HCT116 (cell line): ENCODE measurements around the gene HIVEP3. TPM values are rescaled to one million over a fixed set of nuclear protein-coding genes. Genes with fewer than 3 reads are reported as not detected.

Source experiments
- ATAC-seq: fragments of 200-7000 bp; cut with Tn5 transposase; 2 replicates; pipeline ENCODE4 v1.9.1; 2020; ENCODE audit warnings: mild to moderate bottlenecking, moderate library complexity
- BruUV-seq: library from RNA; stranded (reverse); fragments of 400-500 nt; replicated peaks from 2 replicates; lab custom pipeline; 2021; lab: Mats Ljungman, UMichigan
- CTCF ChIA-PET: fragments of 300-600 bp; sonication (Branson Sonifier 250); formaldehyde crosslinking; loops from one replicate; lab custom pipeline; 2021; ENCODE audit warnings: antibody characterized with exemption; lab: Charles Lee
- POLR2A ChIA-PET: fragments of 300-600, 350-600 bp; sonication (Branson Sonifier 250); formaldehyde crosslinking; loops from one replicate; lab custom pipeline; 2021; ENCODE audit warnings: antibody characterized with exemption; lab: Charles Lee
- RAD21 ChIA-PET, 2 experiments: fragments of 300-600 bp; sonication (Branson Sonifier 250); formaldehyde crosslinking; loops; one replicate each; lab custom pipeline; 2023; ENCODE audit warnings: low total read pairs in 2 of 2; ENCODE audit not compliant: uncharacterized antibody in 2 of 2, unreplicated experiment in 2 of 2, low non-redundant PET in 1 of 2; lab: Charles Lee
- DNase-seq: peaks from one replicate; pipeline ENCODE4 v3.0.0-alpha.2; 2010; ENCODE audit warnings: low read depth, low spot score
- H2AFZ ChIP-seq: fragments of 200-600 bp; shearing (Covaris generic), sonication (generic); 2 replicates; pipeline ENCODE4 v1.6.1; 2017; ENCODE audit warnings: low read depth, mixed run types, mixed read lengths, antibody characterized with exemption, low read length; ENCODE audit not compliant: poor library complexity, severe bottlenecking
- H3K27ac ChIP-seq: 2 replicates; pipeline ENCODE4 v1.5.1; 2012; ENCODE audit warnings: low read depth, low read length
- H3K27me3 ChIP-seq: fragments of 200-600 bp; sonication (generic); 2 replicates; pipeline ENCODE4 v1.6.1; 2016; ENCODE audit warnings: mixed run types, low read length, mixed read lengths; ENCODE audit not compliant: insufficient read depth
- H3K36me3 ChIP-seq, 2 experiments: fragments of 200-500 bp in 1 of 2; fragments of 200-600 bp in 1 of 2; sonication (Bioruptor generic) in 1 of 2; sonication (generic) in 1 of 2; 2 replicates each; pipeline versions ENCODE4 v1.5.1 to v1.6.1; 2014 to 2016; ENCODE audit warnings: low read length in 2 of 2, inconsistent platforms in 1 of 2, mixed read lengths in 1 of 2, mixed run types in 1 of 2; ENCODE audit not compliant: insufficient read depth in 2 of 2, control insufficient read depth in 1 of 2
- H3K4me1 ChIP-seq, 2 experiments: fragments of 200-600 bp in 1 of 2; sonication (generic) in 1 of 2; 2 replicates each; pipeline versions ENCODE4 v1.5.1 to v1.6.1; 2012 to 2017; ENCODE audit warnings: low read length in 2 of 2, inconsistent platforms in 1 of 2, mild to moderate bottlenecking in 1 of 2, mixed read lengths in 1 of 2, mixed run types in 1 of 2, moderate library complexity in 1 of 2; ENCODE audit not compliant: insufficient read depth in 2 of 2, control insufficient read depth in 1 of 2
- H3K4me2 ChIP-seq: fragments of 200-600 bp; sonication (generic); 2 replicates; pipeline ENCODE4 v1.6.1; 2017; ENCODE audit warnings: mixed run types, low read length, mixed read lengths
- H3K4me3 ChIP-seq, 2 experiments: fragments of 200-600 bp in 1 of 2; sonication (generic) in 1 of 2; replicated peaks in 1 of 2; 2 replicates each; pipeline ENCODE4 v1.5.1; 2011 to 2016; ENCODE audit warnings: low read length in 2 of 2, control low read depth in 1 of 2, low read depth in 1 of 2, mild to moderate bottlenecking in 1 of 2, mixed read lengths in 1 of 2, mixed run types in 1 of 2
- H3K79me2 ChIP-seq: fragments of 200-600 bp; sonication (generic); 2 replicates; pipeline ENCODE4 v1.6.1; 2017; ENCODE audit warnings: mild to moderate bottlenecking, mixed run types, low read length, moderate library complexity, mixed read lengths; ENCODE audit not compliant: insufficient read depth
- H3K9ac ChIP-seq: fragments of 200-600 bp; sonication (generic); 2 replicates; pipeline ENCODE4 v1.6.1; 2016; ENCODE audit warnings: low read length, mixed read lengths
- H3K9me2 ChIP-seq: fragments of 200-600 bp; sonication (generic), shearing (Covaris generic); 2 replicates; pipeline ENCODE4 v1.6.1; 2017; ENCODE audit warnings: mixed run types, mild to moderate bottlenecking, moderate library complexity; ENCODE audit not compliant: insufficient read depth
- H3K9me3 ChIP-seq, 2 experiments: fragments of 200-500 bp in 1 of 2; fragments of 200-600 bp in 1 of 2; sonication (Bioruptor generic) in 1 of 2; sonication (generic) in 1 of 2; 2 replicates each; pipeline ENCODE4 v1.6.1; 2014 to 2017; ENCODE audit warnings: low read length in 2 of 2, mixed read lengths in 2 of 2, inconsistent platforms in 1 of 2, low read depth in 1 of 2, mild to moderate bottlenecking in 1 of 2, mixed run types in 1 of 2, moderate library complexity in 1 of 2; ENCODE audit not compliant: control insufficient read depth in 1 of 2, insufficient read depth in 1 of 2
- H4K20me1 ChIP-seq: fragments of 200-600 bp; sonication (generic), shearing (Covaris generic); 2 replicates; pipeline ENCODE4 v1.6.1; 2017; ENCODE audit warnings: mixed run types, mild to moderate bottlenecking, moderate library complexity; ENCODE audit not compliant: insufficient read depth
- CEBPB ChIP-seq: IDR thresholded peaks from 2 replicates; pipeline ENCODE4 v1.6.1; 2012; ENCODE audit warnings: low read depth
- EGR1 ChIP-seq: IDR thresholded peaks from 2 replicates; pipeline ENCODE4 v1.6.1; 2012; ENCODE audit warnings: low read depth
- ELF1 ChIP-seq: IDR thresholded peaks from 2 replicates; pipeline ENCODE4 v1.6.1; 2012; ENCODE audit warnings: low read depth, borderline replicate concordance
- POLR2A ChIP-seq: IDR thresholded peaks from 2 replicates; pipeline ENCODE4 v1.7.0; 2011; ENCODE audit warnings: borderline replicate concordance; ENCODE audit not compliant: insufficient read depth, insufficient read length; ENCODE audit errors: extremely low read depth
- RAD21 ChIP-seq: IDR thresholded peaks from 2 replicates; pipeline ENCODE4 v1.6.1; 2012; ENCODE audit warnings: low read depth, mild to moderate bottlenecking
- SP1 ChIP-seq: IDR thresholded peaks from 2 replicates; pipeline ENCODE4 v1.6.1; 2012; ENCODE audit warnings: low read depth
- SRF ChIP-seq: IDR thresholded peaks from 2 replicates; pipeline ENCODE4 v1.6.1; 2012; ENCODE audit warnings: low read depth
- TCF7L2 ChIP-seq: IDR thresholded peaks from 2 replicates; pipeline ENCODE4 v1.7.0; 2011; ENCODE audit warnings: borderline replicate concordance, inconsistent platforms; ENCODE audit not compliant: insufficient read depth, insufficient read length; ENCODE audit errors: extremely low read depth
- ZFX ChIP-seq: fragments of 450-650 bp; IDR thresholded peaks from 2 replicates; pipeline ENCODE4 v1.6.1; 2017
- ZNF274 ChIP-seq: fragments of 200-500 bp; sonication (Bioruptor generic); IDR thresholded peaks from 2 replicates; pipeline ENCODE4 v1.6.1; 2014; ENCODE audit warnings: mild to moderate bottlenecking, low read depth, low read length, inconsistent platforms
- intact Hi-C: fragments of 100-400 bp; cut with micrococcal nuclease; formaldehyde crosslinking; loops from 2 replicates; pipeline ENCODE4 v1.10.0; 2022
- total RNA-seq: library from RNA; stranded (reverse); gene quantifications from one replicate; pipeline ENCODE4 v1.2.1, GENCODE V29; 2021; ENCODE audit not compliant: unreplicated experiment
- TF ChIP-seq, protein P1 (sequence below): IDR thresholded peaks from 2 replicates; pipeline ENCODE4 v1.6.1; 2012; ENCODE audit warnings: low read depth

HIVEP3 gene
- total RNA-seq, 1 experiment from 2014 or later: 7.1 TPM

DNA sequence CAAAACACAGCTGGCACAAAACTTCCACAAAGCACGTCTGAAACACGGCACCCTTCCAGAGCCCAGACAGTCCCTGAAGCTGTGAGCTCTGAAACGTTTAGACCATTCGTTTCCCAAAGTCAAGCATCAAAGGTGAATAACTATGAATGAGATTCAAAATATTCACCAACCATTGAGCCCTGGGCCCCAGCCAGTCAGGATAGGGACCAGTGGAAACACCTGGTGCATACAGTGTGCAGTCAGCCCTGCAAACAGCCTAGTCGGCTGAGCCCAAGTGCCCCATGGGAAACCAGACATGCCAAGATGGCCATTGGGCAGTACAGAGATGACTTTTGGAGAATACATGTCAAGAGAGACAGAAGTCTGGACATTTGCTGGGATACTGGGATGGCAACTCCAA lies 343.9 kb downstream of the HIVEP3 start:
- POLR2A ChIA-PET: no interaction called here
- no peak overlapping the region for H3K4me3 ChIP-seq
- H4K20me1 ChIP-seq: no peaks in the 10 kb centered on the region
- no peaks in the 10 kb centered on the region for H3K79me2 ChIP-seq
- no TSS peak for BruUV-seq
- H3K4me1 ChIP-seq: peaks cover 0 to 4% of the 10 kb centered on the region in 2 experiments; a peak in 1 of 4 replicates
- H3K9me3 ChIP-seq: no peaks in the 10 kb centered on the region
- H3K27ac ChIP-seq: no peak overlapping the region
- RAD21 ChIA-PET: no interaction called here
- ATAC-seq (no peak), DNase-seq (no peak)
- no peaks in the 10 kb centered on the region for H3K27me3 ChIP-seq
- intact Hi-C loops: loop anchor here (1.0 to 10.0 kb wide), 6 partner anchors 220 to 1000 kb away; no protein-coding TSS in a partner anchor
- CTCF ChIA-PET: interaction anchor here (0.9 to 1.7 kb wide), 3 partner anchors 14 to 342 kb away, joined by 3 to 4 read pairs (median 3); no protein-coding TSS in a partner anchor
- H3K9ac ChIP-seq: no peak overlapping the region
- TF ChIP-seq ZNF274: no peak
- TF ChIP-seq, protein P1, sequence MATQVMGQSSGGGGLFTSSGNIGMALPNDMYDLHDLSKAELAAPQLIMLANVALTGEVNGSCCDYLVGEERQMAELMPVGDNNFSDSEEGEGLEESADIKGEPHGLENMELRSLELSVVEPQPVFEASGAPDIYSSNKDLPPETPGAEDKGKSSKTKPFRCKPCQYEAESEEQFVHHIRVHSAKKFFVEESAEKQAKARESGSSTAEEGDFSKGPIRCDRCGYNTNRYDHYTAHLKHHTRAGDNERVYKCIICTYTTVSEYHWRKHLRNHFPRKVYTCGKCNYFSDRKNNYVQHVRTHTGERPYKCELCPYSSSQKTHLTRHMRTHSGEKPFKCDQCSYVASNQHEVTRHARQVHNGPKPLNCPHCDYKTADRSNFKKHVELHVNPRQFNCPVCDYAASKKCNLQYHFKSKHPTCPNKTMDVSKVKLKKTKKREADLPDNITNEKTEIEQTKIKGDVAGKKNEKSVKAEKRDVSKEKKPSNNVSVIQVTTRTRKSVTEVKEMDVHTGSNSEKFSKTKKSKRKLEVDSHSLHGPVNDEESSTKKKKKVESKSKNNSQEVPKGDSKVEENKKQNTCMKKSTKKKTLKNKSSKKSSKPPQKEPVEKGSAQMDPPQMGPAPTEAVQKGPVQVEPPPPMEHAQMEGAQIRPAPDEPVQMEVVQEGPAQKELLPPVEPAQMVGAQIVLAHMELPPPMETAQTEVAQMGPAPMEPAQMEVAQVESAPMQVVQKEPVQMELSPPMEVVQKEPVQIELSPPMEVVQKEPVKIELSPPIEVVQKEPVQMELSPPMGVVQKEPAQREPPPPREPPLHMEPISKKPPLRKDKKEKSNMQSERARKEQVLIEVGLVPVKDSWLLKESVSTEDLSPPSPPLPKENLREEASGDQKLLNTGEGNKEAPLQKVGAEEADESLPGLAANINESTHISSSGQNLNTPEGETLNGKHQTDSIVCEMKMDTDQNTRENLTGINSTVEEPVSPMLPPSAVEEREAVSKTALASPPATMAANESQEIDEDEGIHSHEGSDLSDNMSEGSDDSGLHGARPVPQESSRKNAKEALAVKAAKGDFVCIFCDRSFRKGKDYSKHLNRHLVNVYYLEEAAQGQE: no peak
- TF ChIP-seq TCF7L2: no peak
- no peak for TF ChIP-seq CEBPB
- TF ChIP-seq ZFX: no peak
- TF ChIP-seq EGR1: no peak
- no peak for TF ChIP-seq ELF1
- TF ChIP-seq RAD21: no peak
- TF ChIP-seq SP1: no peak
- TF ChIP-seq SRF: no peak
- TF ChIP-seq POLR2A: no peak
- no peak overlapping the region for H3K4me2 ChIP-seq
- H2AFZ ChIP-seq: no peak overlapping the region
- no peaks in the 10 kb centered on the region for H3K9me2 ChIP-seq
- no peaks in the 10 kb centered on the region for H3K36me3 ChIP-seq
